GM21576 (cell line): ENCODE data around the gene SLC16A2.
"Not testable (repeated sequence)": the region's sequence is repeated elsewhere in the genome, so short reads cannot be mapped to it uniquely, and the experiment has no call there.

Source experiments
- ATAC-seq: cut with Tn5 transposase; IDR thresholded peaks from one replicate; pipeline ENCODE4 v1.9.1; 2021; ENCODE audit warnings: mild to moderate bottlenecking, moderate library complexity; ENCODE audit not compliant: unreplicated experiment

The SLC16A2 gene

DNA sequence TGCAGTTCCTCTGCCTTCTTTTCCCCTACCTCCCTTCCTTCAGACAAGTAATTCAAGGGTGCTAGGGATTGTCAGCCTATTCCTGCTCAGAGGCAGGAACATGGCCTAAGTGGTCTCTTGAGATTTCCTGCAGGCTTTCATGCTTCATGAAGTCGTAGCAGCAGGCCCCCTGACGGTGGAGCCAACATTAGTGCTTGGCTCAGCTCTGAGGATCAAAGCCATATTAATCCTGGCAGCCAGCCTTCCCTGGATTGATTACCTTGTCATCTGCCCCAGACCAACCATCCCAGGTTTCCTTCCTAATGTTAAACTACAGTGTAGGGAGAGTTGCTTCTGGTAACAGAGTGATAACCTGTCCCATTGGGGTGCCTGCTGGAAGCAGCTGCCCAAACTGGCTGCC, 84.1 kb downstream of the SLC16A2 start:
- no peak for ATAC-seq

DNA sequence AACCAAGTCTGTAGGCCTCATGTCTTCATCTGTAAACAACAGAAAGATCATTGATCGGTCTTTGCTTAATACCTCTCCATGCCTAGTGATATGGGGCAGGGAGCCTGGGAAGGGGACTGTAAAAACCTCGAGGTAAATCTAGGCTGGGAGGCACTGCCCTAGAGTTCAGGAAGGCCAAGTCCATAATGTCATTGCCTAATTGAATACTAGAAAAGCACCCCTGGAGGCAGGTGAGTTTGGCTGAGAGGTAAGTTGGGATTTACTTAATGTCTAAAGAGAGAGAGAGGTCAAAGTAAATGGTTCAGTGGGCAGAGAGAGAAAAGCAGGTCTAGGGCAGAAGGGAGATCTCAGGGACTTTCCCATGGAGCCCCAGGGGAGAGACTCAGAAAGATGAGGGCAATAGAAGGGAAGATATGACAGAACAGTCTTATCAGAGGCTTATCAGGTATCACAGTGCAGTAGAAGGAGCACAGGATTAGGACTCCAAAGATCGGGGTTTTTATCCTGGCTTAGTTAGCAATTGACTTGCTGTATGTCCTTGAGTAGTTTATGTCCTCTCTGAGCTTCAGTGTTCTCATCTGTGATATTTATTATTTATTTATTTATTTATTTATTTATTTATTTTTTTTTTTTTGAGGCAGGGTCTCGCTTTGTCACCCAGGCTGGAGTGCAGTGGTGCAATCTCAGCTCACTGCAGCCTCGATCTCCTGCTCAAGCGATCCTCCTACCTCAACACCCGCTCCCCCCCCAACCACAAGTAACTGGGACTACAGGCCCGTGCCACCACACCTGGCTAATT, 85.2 kb downstream of the SLC16A2 start:
- ATAC-seq: peak; percentile 90

DNA sequence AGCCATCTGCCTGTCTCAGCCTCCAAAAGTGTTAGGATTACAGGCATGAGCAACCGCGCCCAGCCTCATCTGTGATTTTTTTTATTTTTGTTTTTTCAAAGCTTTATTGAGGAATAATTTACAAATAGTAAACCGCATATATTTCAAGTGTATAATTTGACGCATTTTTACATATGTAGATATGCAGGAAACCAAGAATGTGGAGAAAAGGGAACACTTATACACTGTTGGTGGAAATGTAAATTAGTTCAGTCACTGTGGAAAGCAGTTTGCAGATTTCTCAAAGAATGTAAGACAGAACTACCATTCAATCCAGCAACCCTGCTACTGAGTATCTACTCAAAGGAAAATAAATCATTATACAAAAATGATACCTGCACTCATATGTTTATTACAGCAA, 85.9 kb downstream of the SLC16A2 start:
- no peak for ATAC-seq

DNA sequence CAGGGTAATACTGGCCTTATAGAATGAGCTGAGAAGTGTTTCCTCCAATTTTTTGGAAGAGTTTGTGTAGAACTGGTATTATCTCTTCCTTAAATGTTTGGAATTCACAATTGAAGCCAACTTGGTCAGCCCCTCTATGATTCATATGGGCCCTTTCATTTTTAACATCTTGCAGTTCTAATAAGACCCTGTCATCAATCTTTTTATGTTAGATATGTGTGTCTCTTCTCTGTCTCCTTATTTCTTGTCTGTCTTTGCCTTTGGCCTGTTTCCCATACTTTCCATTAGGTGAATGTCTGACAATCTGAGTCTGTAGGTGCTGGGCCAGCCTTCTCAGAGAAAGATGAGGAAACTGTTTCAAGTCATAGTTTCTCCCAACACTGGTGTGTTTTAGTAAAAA, 88.7 kb downstream of the SLC16A2 start:
- no peak for ATAC-seq

DNA sequence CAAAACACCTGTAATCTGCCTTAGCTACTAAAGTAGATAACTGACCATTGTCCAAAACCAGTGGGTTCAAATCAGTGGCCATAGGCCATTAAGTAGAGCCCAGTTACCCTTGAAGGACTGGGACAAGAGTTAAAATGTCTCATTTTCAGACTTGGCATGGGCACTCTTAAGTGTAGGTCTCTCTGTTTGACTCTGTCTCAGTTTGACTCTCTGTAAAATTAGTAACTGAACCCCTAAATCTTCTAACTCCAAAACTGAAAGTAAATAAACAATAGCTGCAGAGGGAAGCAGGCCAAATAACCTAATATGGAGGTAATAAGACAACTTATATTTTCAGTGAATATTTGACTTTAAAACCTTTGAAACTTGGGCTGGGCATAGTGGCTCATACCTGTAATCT, 89.1 kb downstream of the SLC16A2 start:
- peak; percentile 53 for ATAC-seq

DNA sequence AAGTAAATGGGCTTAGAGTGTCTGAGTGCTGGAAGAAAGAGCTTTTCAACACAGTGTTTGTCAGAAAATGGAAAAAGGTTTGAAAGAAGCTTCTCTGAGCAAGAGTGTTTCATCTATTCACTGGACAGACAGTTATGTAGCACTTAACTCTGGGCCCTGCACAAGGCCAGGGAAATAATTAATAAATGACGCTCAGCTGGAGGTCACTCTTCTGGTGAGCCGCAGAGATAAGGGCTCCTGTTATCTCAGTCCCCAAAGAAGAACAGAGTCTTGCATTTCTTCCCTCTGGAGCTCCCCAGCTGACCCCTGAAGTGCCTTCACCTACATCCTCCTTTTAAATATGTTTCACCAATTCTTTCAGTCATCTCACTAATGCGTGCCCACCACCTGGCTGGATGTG, 90.4 kb downstream of the SLC16A2 start:
- no peak for ATAC-seq

DNA sequence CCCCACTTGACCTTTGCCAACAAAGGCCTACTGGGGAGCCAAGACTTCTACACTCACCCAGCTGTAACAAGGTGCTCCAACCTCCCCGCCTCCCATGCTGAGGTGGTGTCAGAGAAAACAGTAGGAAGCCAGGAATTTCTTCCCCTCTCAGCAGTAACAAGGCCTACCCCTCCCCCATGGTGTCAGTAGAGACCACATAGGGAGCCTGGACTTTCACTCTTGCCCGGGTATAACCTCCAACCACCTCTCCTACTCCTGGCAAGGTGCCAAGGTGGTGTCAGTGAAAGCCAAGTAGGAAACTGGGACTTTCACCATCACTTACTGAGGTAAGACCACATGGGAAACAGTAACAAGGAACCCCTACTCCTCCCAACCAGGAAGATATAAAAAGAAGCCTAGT, 93.1 kb downstream of the SLC16A2 start:
- no peak for ATAC-seq

DNA sequence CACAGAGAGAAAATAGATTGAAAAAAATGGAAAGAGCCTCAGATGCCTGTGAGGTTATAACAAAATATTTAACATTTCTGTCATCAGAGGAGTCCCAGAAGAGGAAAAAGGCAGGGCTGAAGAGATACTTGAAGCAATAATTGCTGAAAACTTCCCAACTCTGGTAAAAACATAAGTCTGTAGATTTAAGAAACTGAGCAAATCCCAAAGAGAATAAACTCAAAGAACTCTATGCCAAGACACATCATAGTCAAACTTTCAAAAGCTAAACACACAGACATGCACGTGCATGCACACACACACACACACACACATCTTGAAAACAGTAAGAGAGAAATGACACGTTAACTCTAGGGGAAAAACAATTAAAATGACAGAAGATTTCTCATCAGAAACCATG, 94.1 kb downstream of the SLC16A2 start:
- no peak for ATAC-seq

DNA sequence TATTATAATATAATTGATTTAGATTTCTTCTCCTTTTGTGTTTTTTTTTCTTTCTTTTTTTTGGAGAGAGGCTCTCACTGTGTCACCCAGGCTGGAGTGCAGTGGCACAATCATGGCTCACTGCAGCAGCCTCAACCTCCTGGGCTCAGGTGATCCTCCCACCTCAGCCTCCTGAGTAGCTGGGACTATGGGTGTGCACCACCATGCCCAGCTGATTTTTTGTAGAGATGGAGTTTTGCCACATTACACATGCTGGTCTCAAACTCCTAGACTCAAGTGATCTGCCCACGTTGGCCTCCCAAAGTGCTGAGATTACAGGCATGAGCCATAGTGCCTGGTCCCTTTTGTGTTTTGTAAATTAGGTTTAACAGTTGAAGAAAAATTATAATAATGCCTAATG, 94.7 kb downstream of the SLC16A2 start:
- ATAC-seq: not testable (repeated sequence)

DNA sequence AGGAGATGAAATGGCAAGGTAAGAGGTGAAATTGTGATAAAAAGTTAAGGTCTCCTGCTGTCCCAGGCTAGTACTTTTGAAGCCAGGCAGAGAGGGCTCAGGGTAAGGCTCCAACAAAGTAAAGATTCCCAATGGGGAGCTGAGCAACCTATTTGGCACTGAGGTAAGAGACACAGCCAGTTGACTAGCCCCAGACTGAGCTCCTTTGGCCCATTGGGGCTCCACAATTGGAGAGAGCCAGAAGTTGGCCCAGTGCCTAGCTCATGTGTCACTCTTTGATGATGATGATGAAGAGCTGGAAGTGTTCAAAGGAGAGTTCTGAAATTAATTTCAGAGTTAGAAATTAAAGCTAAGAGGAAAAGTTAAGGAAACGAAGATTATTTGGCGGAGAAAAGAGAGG, 98.6 kb downstream of the SLC16A2 start:
- ATAC-seq: no peak

DNA sequence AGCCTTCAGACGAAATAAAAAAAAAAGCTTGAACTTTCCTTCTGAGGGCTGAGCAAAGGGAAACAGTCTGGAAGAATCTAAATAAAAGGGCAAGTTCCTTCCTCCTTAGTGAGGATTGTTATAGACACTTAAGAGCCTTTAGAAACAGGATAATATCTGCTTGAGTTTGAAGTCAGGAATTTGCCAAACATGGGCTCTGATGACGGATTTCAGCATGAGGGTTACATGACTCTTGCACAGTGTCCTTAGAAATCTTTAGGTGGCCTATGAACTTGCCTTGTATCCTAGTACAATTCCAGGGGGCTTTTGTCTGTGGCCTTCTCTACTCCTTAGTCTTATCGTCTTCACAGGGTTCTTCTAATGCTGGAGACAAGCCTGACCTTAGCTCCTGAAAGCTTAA, 99.0 kb downstream of the SLC16A2 start:
- no peak for ATAC-seq

DNA sequence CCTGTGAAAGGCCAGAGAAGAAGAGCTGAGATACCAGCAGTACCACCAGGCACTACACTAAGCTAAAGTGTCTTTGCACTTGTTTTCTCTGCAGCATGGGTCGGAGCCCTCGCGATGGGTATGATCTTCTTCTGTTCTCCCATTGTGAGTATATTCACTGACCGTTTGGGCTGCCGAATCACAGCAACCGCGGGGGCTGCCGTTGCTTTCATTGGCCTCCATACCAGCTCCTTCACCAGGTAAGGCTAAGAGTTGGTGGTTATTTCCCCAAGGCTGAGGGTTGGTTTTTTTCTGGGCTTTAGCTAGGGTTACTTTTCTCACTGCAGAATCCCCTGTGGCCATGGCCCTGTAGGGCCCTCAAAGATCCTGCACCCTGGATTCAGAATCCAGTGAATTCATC, 99.6 kb downstream of the SLC16A2 start:
- ATAC-seq: no peak

DNA sequence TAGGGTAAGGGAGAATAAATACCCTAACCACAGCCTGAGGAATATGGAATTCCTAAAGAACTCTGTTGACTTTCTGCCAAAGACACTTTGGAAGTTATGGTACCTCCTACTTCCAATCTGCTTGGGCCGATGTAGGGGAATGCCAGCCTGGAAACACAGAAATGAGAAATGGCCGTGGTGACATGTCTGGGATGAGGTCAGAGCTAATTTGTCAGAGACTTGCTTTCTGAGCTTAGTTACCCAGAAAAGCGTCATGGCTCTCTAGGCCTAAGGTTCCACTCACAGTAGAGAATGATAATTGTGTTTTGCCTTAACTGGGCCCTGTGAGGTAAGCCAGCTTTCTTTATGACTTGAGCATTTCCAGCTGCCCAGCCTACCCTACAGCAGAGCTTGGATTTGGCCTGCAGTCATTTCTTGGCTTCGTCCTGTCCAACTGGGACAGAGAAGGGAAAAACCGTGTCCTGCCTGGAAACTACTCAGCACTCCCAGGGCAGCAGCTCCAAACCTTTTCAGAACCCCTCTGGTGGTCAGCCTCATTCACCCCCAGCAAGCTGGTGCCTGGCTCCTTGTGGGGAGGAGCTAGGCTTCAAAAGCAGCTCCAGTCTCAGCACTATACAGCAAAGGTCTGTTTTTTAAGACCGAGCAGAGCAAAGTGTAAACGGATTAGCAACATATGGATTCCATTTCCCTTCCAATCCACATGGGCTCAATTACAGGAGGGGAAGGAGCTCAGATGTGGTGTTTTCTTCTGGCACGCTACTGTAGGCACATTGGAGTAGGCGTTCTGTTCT, 100.9 kb downstream of the SLC16A2 start:
- no peak for ATAC-seq

DNA sequence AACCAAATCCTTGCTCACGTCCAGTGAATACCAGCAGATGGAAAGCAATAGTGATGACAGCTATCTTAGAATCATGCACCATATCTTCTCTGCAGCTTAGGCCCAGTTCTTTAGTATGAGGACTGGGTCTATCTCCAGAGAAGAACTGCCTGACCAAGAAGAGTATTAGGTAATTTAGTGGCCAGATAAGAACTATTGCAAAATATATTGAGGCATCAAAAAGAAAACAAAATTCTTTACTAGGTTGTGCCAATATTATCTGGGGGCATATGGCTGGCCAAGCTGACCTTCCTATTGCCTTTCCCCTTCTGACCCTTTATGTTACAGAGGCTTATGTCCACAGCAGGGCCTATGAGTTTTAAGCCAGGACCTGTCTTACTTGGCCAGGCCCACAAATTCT, 101.9 kb downstream of the SLC16A2 start:
- no peak for ATAC-seq

DNA sequence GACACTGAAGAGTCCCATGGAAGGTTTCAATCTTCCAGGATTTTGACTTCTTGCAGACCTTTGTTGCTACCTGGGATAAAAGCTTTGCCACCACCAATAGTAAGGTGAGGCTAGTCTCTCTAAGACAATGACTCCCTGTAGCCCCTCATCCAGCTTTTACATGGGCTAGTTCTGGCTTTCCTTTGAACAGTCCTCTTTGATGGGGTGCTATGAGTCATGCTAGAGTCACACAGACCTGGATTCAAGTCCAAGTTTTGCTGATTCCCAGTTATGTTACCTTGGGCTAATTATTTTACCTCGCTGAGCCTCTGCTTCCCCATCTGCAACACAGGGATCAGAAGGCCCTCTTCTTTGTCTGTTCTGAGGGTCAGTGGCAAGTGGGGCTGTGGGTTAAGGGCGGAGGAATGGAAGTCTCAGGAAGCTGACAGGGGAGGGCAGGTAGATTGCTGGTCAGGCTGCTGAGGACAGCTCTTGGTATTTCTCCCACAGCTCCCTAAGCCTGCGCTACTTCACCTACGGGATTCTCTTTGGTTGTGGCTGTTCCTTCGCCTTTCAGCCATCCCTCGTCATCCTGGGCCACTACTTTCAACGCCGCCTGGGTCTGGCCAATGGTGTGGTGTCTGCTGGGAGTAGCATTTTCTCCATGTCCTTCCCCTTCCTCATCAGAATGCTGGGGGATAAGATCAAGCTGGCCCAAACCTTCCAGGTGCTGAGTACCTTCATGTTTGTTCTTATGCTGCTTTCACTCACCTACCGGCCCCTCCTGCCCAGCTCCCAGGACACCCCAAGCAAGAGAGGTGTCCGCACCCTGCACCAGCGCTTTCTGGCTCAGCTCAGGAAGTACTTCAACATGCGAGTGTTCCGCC, 102.8 kb downstream of the SLC16A2 start:
- no peak for ATAC-seq

DNA sequence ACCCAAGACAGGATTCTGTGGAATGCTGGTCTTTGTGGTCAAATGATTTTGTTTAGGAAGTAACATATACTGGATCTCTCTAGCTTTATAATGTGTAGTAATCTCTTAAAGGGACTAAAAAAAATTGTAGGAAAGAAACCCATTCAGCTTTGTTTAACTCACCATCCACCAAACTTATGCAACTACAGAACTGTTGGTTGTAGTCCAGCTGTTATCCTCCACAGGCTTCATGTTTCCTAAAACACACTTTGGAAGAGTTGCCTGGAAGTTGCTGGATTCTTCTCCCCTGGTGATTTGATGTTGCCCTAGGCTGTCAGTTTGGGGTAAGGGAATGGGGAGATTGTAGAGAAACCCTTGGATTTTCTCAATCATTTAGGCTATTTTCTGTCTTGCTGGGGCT, 103.8 kb downstream of the SLC16A2 start:
- ATAC-seq: no peak

DNA sequence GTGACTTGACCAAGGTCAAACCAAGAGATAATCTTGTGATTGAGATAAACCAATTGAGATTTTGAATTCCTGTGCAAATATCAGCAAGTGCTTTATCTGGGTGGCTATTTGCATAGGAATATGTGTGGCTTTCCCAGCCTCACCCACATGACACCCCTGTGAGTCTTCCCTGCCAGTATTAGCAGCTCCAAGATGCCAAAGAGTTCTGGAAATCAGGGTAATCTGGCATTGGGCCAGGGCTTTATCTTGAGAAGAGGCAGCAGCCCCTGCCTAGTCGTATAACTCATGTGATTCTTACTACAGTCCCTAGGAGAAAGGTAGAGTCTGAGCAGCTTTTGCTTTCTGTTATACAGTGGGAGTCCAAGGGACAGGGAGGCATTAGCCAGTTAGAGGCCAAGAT, 105.5 kb downstream of the SLC16A2 start:
- ATAC-seq: no peak

DNA sequence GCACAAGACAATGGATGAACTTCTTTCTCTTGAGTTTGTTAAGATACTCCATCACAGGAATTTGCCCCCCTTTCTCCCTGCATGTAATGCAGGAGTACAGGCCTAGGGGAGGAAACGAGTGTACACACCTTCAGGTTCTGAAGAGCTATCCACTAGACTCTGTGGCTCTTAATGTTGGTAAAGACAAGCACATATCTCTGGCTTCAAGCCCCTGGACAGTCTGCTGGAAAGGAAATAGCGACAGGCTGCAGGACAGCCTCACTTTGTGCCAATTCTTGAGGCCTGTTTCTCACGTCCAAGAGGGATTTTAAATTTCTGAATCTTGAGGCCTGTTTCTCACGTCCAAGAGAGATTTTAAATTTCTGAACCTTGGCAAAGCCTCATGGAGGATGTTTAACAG, 106.1 kb downstream of the SLC16A2 start:
- no peak for ATAC-seq

DNA sequence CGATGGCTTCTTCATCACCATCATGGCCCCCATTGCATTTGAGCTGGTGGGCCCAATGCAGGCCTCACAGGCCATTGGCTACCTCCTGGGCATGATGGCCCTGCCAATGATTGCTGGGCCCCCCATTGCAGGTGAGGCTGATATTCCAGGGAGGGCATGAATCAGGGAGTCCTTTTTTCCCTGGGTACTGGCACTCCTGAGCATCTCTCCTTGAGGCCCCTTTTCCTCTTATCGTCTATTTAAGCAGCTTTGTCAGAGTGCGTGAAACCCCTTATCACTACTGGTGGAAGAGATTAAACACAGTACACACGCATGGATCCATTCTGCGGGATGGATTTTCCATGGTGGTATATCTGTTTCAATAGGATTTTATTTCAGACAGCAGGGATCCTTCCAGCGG, 108.0 kb downstream of the SLC16A2 start:
- no peak for ATAC-seq

DNA sequence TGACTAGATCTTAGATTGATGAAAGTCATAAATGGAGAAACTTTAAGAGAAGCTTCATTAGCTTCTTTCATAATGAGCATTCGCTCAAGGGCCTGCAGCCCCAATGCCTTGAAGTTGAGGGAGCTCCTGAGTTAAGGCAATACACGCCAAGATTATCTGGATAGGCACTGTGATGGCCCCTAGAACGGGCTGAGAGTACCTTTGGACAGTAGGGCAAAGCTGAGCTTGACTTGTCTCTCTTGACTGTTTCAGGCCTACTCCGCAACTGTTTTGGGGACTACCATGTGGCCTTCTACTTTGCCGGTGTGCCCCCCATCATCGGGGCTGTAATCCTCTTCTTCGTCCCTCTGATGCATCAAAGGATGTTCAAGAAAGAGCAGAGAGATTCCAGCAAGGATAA, 109.8 kb downstream of the SLC16A2 start:
- ATAC-seq: no peak

DNA sequence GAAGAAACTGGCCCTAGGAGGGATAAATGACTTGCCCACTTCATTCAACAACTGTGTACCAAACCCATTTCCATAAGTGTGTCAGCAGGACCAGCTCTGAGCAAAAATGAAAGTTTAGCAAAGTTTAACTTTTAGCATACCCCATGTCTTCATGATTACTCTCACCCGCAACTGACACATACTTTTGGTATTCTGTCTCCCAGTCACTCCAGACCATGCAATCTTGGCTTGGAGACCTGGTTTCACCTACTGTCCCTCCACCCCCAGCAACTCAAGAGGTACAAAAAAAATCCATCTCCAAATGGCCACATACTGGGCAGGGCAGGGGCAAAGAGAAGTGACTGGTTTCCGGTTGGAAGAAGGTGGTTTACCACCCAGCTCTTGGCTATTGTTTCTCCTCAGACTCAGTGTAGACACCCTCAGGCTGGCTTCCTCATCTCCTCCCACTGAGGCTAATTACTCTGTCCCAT, 113.3 kb downstream of the SLC16A2 start:
- ATAC-seq: peak; percentile 29

DNA sequence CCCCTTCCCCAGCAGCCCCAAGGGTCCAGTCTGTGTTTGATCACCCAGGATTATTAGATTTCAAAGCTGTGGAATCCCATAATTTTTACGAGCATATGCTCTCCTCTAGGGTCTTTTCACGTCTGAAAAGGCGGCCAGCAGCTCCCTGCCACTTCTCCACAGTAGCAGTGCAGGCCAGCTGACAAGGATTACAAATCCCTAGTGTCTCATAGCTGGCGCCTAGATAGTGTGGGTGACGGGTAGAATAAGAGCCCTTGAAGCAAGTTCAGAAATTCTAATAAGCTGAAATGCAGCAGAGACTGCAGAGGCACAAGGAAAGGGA, 113.8 kb downstream of the SLC16A2 start:
- no peak for ATAC-seq
